C4-2B (cell line): Measurements from ENCODE around the gene LRRC8E.
"Not testable (repeated sequence)": the region's sequence is repeated elsewhere in the genome, so short reads cannot be mapped to it uniquely, and the experiment has no call there.

ENCODE experiments used
- H3K27ac ChIP-seq: fragments of 450-650 bp; 2 replicates; pipeline ENCODE4 v1.5.1; 2017
- CTCF ChIP-seq: fragments of 450-650 bp; conservative IDR thresholded peaks from 2 replicates; pipeline ENCODE4 v1.5.1; 2017; ENCODE audit warnings: mild to moderate bottlenecking
- ZFX ChIP-seq: fragments of 450-650 bp; IDR thresholded peaks from 2 replicates; pipeline ENCODE4 v1.6.1; 2017

The LRRC8E gene

GRCh38 chr19:7856109-7856591 is 32.2 kb upstream of the LRRC8E start:
- TF ChIP-seq ZFX (no peak), CTCF (no peak)
- no peak overlapping the region for H3K27ac ChIP-seq

GRCh38 chr19:7856679-7857663 is 31.3 kb upstream of the LRRC8E start:
- no peak overlapping the region for H3K27ac ChIP-seq
- TF ChIP-seq CTCF, result no peak
- no peak for TF ChIP-seq ZFX

GRCh38 chr19:7857727-7858108 is 30.6 kb upstream of the LRRC8E start:
- no peak overlapping the region for H3K27ac ChIP-seq
- TF ChIP-seq CTCF (no peak), ZFX (no peak)

- TF ChIP-seq CTCF (no peak), ZFX (no peak)
- H3K27ac ChIP-seq, result no peak overlapping the region
Observed at GRCh38 chr19:7858109-7858770, 30.1 kb upstream of the LRRC8E start.

GRCh38 chr19:7859087-7859486 is 29.2 kb upstream of the LRRC8E start:
- not testable (repeated sequence) for H3K27ac ChIP-seq

GRCh38 chr19:7859831-7860713 is 28.2 kb upstream of the LRRC8E start:
- TF ChIP-seq ZFX (no peak), CTCF (no peak)
- no peak overlapping the region for H3K27ac ChIP-seq

GRCh38 chr19:7860714-7861618 is 27.3 kb upstream of the LRRC8E start:
- no peak for TF ChIP-seq ZFX
- no peak for TF ChIP-seq CTCF
- no peak overlapping the region for H3K27ac ChIP-seq
